HEK293 (cell line): Measurements from ENCODE around the gene POLN.

ENCODE experiments used
- CTCF ChIA-PET: fragments of 350-600 bp; formaldehyde crosslinking; extraction: SDS; loops from one replicate; lab custom pipeline; 2021; ENCODE audit warnings: antibody characterized with exemption; lab: Yijun Ruan, JAX
- POLR2A ChIA-PET: fragments of 300-600 bp; formaldehyde crosslinking; extraction: SDS; loops from one replicate; lab custom pipeline; 2020; ENCODE audit warnings: antibody characterized with exemption, inconsistent platforms; lab: Yijun Ruan, JAX
- H3K27ac ChIP-seq: fragments of 200-500 bp; sonication (Bioruptor generic); 2 replicates; pipeline ENCODE4 v1.5.1; 2014; ENCODE audit warnings: low read depth, low read length, control low read depth, inconsistent platforms; ENCODE audit errors: extremely low read depth
- H3K36me3 ChIP-seq, 2 experiments: fragments of 200-500 bp in 1 of 2; sonication (Bioruptor generic) in 1 of 2; 1 replicate in 1 of 2; 2 replicates in 1 of 2; pipeline ENCODE4 v1.5.1; 2014 to 2017; ENCODE audit warnings: inconsistent platforms in 2 of 2, low read length in 2 of 2; ENCODE audit not compliant: control insufficient read depth in 2 of 2, insufficient read depth in 1 of 2
- H3K4me1 ChIP-seq: fragments of 200-500 bp; sonication (Bioruptor generic); 2 replicates; pipeline ENCODE4 v1.5.1; 2014; ENCODE audit warnings: mild to moderate bottlenecking, low read length, inconsistent platforms; ENCODE audit not compliant: control insufficient read depth, insufficient read depth
- H3K4me3 ChIP-seq: 2 replicates; pipeline ENCODE4 v1.5.1; 2011; ENCODE audit warnings: low read depth, mild to moderate bottlenecking, control low read depth, low read length, moderate library complexity
- H3K9me3 ChIP-seq: fragments of 200-500 bp; sonication (Bioruptor generic); 2 replicates; pipeline ENCODE4 v1.5.1; 2014; ENCODE audit warnings: low read depth, low read length, inconsistent platforms; ENCODE audit not compliant: control insufficient read depth, insufficient read depth
- FEZF1 ChIP-seq: fragments of 450-650 bp; formaldehyde crosslinking; IDR thresholded peaks from 2 replicates; pipeline ENCODE4 v1.5.1; 2016; ENCODE audit warnings: missing biosample characterization, missing genetic modification characterization
- GLIS2 ChIP-seq: fragments of 450-650 bp; formaldehyde crosslinking; IDR thresholded peaks from 2 replicates; pipeline ENCODE4 v1.5.1; 2016; ENCODE audit warnings: missing biosample characterization, missing genetic modification characterization
- IKZF3 ChIP-seq: fragments of 450-650 bp; IDR thresholded peaks from 2 replicates; pipeline ENCODE4 v1.5.0; 2018; ENCODE audit warnings: missing biosample characterization, mild to moderate bottlenecking, missing genetic modification characterization, moderate library complexity
- MYNN ChIP-seq: fragments of 450-650 bp; formaldehyde crosslinking; IDR thresholded peaks from 2 replicates; pipeline ENCODE4 v1.5.1; 2016; ENCODE audit warnings: missing biosample characterization, missing genetic modification characterization, borderline replicate concordance
- PRDM6 ChIP-seq: fragments of 450-650 bp; formaldehyde crosslinking; IDR thresholded peaks from 2 replicates; pipeline ENCODE4 v1.5.1; 2017; ENCODE audit warnings: missing biosample characterization, missing genetic modification characterization
- RBAK ChIP-seq: fragments of 450-650 bp; formaldehyde crosslinking; IDR thresholded peaks from 2 replicates; pipeline ENCODE4 v1.5.1; 2016; ENCODE audit warnings: missing biosample characterization, missing genetic modification characterization
- ZBTB26 ChIP-seq: fragments of 450-650 bp; formaldehyde crosslinking; optimal IDR thresholded peaks from 2 replicates; pipeline ENCODE3; 2016; ENCODE audit warnings: missing biosample characterization, mild to moderate bottlenecking, missing genetic modification characterization
- ZFHX2 ChIP-seq: fragments of 450-650 bp; formaldehyde crosslinking; conservative IDR thresholded peaks from 2 replicates; pipeline ENCODE4 v1.5.1; 2016; ENCODE audit warnings: missing biosample characterization, missing genetic modification characterization
- ZNF133 ChIP-seq: fragments of 450-650 bp; formaldehyde crosslinking; IDR thresholded peaks from 2 replicates; pipeline ENCODE4 v1.5.1; 2016; ENCODE audit warnings: missing biosample characterization, missing genetic modification characterization
- ZNF174 ChIP-seq: fragments of 450-650 bp; formaldehyde crosslinking; IDR thresholded peaks from 2 replicates; pipeline ENCODE4 v1.5.0; 2017; ENCODE audit warnings: missing biosample characterization, mild to moderate bottlenecking, missing genetic modification characterization
- ZNF2 ChIP-seq: fragments of 450-650 bp; formaldehyde crosslinking; IDR thresholded peaks from 2 replicates; pipeline ENCODE4 v1.5.1; 2016; ENCODE audit warnings: missing biosample characterization, missing genetic modification characterization
- ZNF248 ChIP-seq: fragments of 450-650 bp; formaldehyde crosslinking; IDR thresholded peaks from 2 replicates; pipeline ENCODE4 v1.5.1; 2017; ENCODE audit warnings: missing biosample characterization, missing genetic modification characterization
- ZNF266 ChIP-seq: fragments of 450-650 bp; formaldehyde crosslinking; IDR thresholded peaks from 2 replicates; pipeline ENCODE4 v1.5.1; 2016; ENCODE audit warnings: missing biosample characterization, missing genetic modification characterization, low read depth
- ZNF391 ChIP-seq: fragments of 450-650 bp; formaldehyde crosslinking; IDR thresholded peaks from 2 replicates; pipeline ENCODE4 v1.5.1; 2016; ENCODE audit warnings: low read depth, missing biosample characterization, missing genetic modification characterization, borderline replicate concordance
- ZNF521 ChIP-seq: fragments of 450-650 bp; formaldehyde crosslinking; IDR thresholded peaks from 2 replicates; pipeline ENCODE4 v1.5.1; 2017; ENCODE audit warnings: missing biosample characterization, mild to moderate bottlenecking, missing genetic modification characterization
- ZNF558 ChIP-seq: fragments of 450-650 bp; formaldehyde crosslinking; IDR thresholded peaks from 2 replicates; pipeline ENCODE4 v1.5.1; 2016; ENCODE audit warnings: missing biosample characterization, missing genetic modification characterization
- ZNF639 ChIP-seq: fragments of 450-650 bp; formaldehyde crosslinking; IDR thresholded peaks from 2 replicates; pipeline ENCODE4 v1.5.1; 2016; ENCODE audit warnings: missing biosample characterization, missing genetic modification characterization
- ZNF664 ChIP-seq: fragments of 450-650 bp; formaldehyde crosslinking; IDR thresholded peaks from 2 replicates; pipeline ENCODE4 v1.5.1; 2016; ENCODE audit warnings: missing biosample characterization, missing genetic modification characterization
- ZNF747 ChIP-seq: fragments of 450-650 bp; formaldehyde crosslinking; IDR thresholded peaks from 2 replicates; pipeline ENCODE4 v1.5.1; 2016; ENCODE audit warnings: missing biosample characterization, missing genetic modification characterization
- ZNF791 ChIP-seq: fragments of 450-650 bp; formaldehyde crosslinking; IDR thresholded peaks from 2 replicates; pipeline ENCODE4 v1.5.1; 2016; ENCODE audit warnings: missing biosample characterization, missing genetic modification characterization
- ZNF837 ChIP-seq: fragments of 450-650 bp; formaldehyde crosslinking; IDR thresholded peaks from 2 replicates; pipeline ENCODE4 v1.5.1; 2016; ENCODE audit warnings: missing biosample characterization, missing genetic modification characterization
- ZSCAN23 ChIP-seq: fragments of 450-650 bp; formaldehyde crosslinking; IDR thresholded peaks from 2 replicates; pipeline ENCODE4 v1.5.1; 2016; ENCODE audit warnings: missing biosample characterization, missing genetic modification characterization
- ZSCAN30 ChIP-seq: fragments of 450-650 bp; IDR thresholded peaks from 2 replicates; pipeline ENCODE4 v1.5.1; 2018; ENCODE audit warnings: missing biosample characterization, mild to moderate bottlenecking, missing genetic modification characterization, moderate library complexity
- TF ChIP-seq, protein P1 (sequence below): fragments of 450-650 bp; formaldehyde crosslinking; conservative IDR thresholded peaks from 2 replicates; pipeline ENCODE4 v1.5.1; 2016; ENCODE audit warnings: low read depth, missing biosample characterization, missing genetic modification characterization
- TF ChIP-seq, protein P2 (sequence below): fragments of 450-650 bp; formaldehyde crosslinking; IDR thresholded peaks from 2 replicates; pipeline ENCODE4; 2016; ENCODE audit warnings: missing biosample characterization, missing genetic modification characterization

Gene POLN

GRCh38 chr4:2082118-2082517 is 159.8 kb downstream of the POLN start:
- POLR2A ChIA-PET = no interaction called here
- TF ChIP-seq ZNF791 (tag by site-specific recombination) = no peak
- TF ChIP-seq ZNF248 (tag by site-specific recombination) = no peak
- TF ChIP-seq ZNF174 (tag by site-specific recombination) = no peak
- TF ChIP-seq ZNF837 = no peak
- no peak for TF ChIP-seq ZSCAN23 (tag by site-specific recombination)
- no peak for TF ChIP-seq IKZF3 (tag by site-specific recombination)
- TF ChIP-seq ZNF2 = no peak
- TF ChIP-seq, protein P1, sequence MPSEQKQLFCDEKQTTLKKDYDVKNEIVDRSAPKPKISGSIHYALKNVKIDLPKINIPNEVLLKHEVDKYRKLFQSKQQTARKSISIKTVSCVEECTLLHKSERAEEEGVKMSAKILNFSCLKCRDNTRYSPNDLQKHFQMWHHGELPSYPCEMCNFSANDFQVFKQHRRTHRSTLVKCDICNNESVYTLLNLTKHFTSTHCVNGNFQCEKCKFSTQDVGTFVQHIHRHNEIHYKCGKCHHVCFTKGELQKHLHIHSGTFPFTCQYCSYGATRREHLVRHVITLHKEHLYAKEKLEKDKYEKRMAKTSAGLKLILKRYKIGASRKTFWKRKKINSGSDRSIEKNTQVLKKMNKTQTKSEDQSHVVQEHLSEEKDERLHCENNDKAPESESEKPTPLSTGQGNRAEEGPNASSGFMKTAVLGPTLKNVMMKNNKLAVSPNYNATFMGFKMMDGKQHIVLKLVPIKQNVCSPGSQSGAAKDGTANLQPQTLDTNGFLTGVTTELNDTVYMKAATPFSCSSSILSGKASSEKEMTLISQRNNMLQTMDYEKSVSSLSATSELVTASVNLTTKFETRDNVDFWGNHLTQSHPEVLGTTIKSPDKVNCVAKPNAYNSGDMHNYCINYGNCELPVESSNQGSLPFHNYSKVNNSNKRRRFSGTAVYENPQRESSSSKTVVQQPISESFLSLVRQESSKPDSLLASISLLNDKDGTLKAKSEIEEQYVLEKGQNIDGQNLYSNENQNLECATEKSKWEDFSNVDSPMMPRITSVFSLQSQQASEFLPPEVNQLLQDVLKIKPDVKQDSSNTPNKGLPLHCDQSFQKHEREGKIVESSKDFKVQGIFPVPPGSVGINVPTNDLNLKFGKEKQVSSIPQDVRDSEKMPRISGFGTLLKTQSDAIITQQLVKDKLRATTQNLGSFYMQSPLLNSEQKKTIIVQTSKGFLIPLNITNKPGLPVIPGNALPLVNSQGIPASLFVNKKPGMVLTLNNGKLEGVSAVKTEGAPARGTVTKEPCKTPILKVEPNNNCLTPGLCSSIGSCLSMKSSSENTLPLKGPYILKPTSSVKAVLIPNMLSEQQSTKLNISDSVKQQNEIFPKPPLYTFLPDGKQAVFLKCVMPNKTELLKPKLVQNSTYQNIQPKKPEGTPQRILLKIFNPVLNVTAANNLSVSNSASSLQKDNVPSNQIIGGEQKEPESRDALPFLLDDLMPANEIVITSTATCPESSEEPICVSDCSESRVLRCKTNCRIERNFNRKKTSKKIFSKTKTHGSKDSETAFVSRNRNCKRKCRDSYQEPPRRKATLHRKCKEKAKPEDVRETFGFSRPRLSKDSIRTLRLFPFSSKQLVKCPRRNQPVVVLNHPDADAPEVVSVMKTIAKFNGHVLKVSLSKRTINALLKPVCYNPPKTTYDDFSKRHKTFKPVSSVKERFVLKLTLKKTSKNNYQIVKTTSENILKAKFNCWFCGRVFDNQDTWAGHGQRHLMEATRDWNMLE = no peak
- no peak for TF ChIP-seq MYNN (tag by site-specific recombination)
- no peak for TF ChIP-seq ZNF391
- TF ChIP-seq ZSCAN30 = no peak
- TF ChIP-seq ZNF521 = no peak
- no peak for TF ChIP-seq ZNF664 (tag by site-specific recombination)
- no peak for TF ChIP-seq FEZF1 (tag by site-specific recombination)
- no peak for TF ChIP-seq PRDM6 (tag by site-specific recombination)
- no peak for TF ChIP-seq GLIS2 (tag by site-specific recombination)
- TF ChIP-seq, protein P2, sequence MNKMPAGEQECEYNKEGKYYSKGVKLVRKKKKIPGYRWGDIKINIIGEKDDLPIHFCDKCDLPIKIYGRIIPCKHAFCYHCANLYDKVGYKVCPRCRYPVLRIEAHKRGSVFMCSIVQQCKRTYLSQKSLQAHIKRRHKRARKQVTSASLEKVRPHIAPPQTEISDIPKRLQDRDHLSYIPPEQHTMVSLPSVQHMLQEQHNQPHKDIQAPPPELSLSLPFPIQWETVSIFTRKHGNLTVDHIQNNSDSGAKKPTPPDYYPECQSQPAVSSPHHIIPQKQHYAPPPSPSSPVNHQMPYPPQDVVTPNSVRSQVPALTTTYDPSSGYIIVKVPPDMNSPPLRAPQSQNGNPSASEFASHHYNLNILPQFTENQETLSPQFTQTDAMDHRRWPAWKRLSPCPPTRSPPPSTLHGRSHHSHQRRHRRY (tag by site-specific recombination) = no peak
- no peak for TF ChIP-seq ZNF639 (tag by site-specific recombination)
- Histone ChIP-seq H3K9me3 (no peaks in the 10 kb centered on the region), H3K4me1 (no peaks in the 10 kb centered on the region), H3K27ac (no peak overlapping the region), H3K4me3 (no peak overlapping the region), H3K36me3 (peaks cover 0 to 10% of the 10 kb centered on the region in 2 experiments; a peak in 1 of 3 replicates)
- CTCF ChIA-PET = no interaction called here

DNA sequence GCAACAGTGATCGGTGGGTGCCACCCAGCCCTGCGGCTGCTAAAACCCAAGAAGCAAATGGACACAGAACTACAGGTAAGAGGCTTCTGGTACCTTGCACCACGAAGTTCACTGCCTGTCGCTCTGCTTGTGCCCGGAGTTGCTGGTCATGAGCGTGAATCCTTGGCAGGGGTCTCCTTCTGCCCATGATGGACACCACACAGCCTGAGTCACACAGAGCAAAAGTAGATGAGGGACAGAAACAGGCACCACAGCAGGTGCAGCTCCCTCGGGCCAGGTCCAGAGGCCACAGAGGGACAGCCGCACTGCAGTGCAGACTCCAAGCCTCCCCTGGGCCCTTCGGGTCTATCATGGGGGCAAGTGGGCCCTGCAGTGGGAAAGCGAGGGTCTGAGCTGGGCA is 160.4 kb downstream of the POLN start:
- CTCF ChIA-PET = no interaction called here
- peaks cover 0 to 10% of the 10 kb centered on the region in 2 experiments; a peak in 1 of 3 replicates for H3K36me3 ChIP-seq
- TF ChIP-seq ZNF266 (tag by site-specific recombination) = no peak
- no peak for TF ChIP-seq ZNF747 (tag by site-specific recombination)
- TF ChIP-seq ZFHX2 (tag by site-specific recombination) = no peak
- TF ChIP-seq ZNF558 (tag by site-specific recombination) = no peak
- TF ChIP-seq RBAK (tag by site-specific recombination) = no peak
- no peak for TF ChIP-seq ZNF133
- TF ChIP-seq ZBTB26 (tag by site-specific recombination) = no peak
- H3K4me1 ChIP-seq = no peaks in the 10 kb centered on the region
- no peak overlapping the region for H3K27ac ChIP-seq
- POLR2A ChIA-PET = no interaction called here
- H3K4me3 ChIP-seq = no peak overlapping the region
- no peaks in the 10 kb centered on the region for H3K9me3 ChIP-seq
